Measurements from ENCODE around the gene DCDC1.

The DCDC1 gene

GRCh38 chr11:31408201-31408600 is 38.7 kb upstream of the DCDC1 start:
- TF ChIP-seq CTCF (IDR thresholded peaks at IDR 0.05; ENCODE audit: extremely low read depth, missing control alignments), result no peak
- no peak for DNase-seq (ENCODE audit: low spot score)

- TF ChIP-seq CTCF (IDR thresholded peaks at IDR 0.05; ENCODE audit: extremely low read depth, missing control alignments), result no peak
- DNase-seq (ENCODE audit: low spot score), result no peak
Observed at GRCh38 chr11:31404614-31405013, 35.1 kb upstream of the DCDC1 start.

- peak; percentile 25 for DNase-seq (ENCODE audit: low spot score)
- peak; percentile 9 for TF ChIP-seq CTCF (IDR thresholded peaks at IDR 0.05; ENCODE audit: extremely low read depth, missing control alignments)
Observed at GRCh38 chr11:31397239-31397834, 27.8 kb upstream of the DCDC1 start.

GRCh38 chr11:31387379-31387778 is 17.8 kb upstream of the DCDC1 start:
- no peak for DNase-seq (ENCODE audit: low spot score)
- TF ChIP-seq CTCF (IDR thresholded peaks at IDR 0.05; ENCODE audit: extremely low read depth, missing control alignments), result no peak

- no peak for DNase-seq (ENCODE audit: low spot score)
- TF ChIP-seq CTCF (IDR thresholded peaks at IDR 0.05; ENCODE audit: extremely low read depth, missing control alignments), result no peak
Observed at GRCh38 chr11:31383116-31383515, 13.6 kb upstream of the DCDC1 start.

GRCh38 chr11:31375879-31376278 is 6.3 kb upstream of the DCDC1 start:
- no peak for DNase-seq (ENCODE audit: low spot score)
- no peak for TF ChIP-seq CTCF (IDR thresholded peaks at IDR 0.05; ENCODE audit: extremely low read depth, missing control alignments)

- no peak for TF ChIP-seq CTCF (IDR thresholded peaks at IDR 0.05; ENCODE audit: extremely low read depth, missing control alignments)
- DNase-seq (ENCODE audit: low spot score), result no peak
Observed at GRCh38 chr11:31366795-31367194, 2.7 kb downstream of the DCDC1 start.

Measured in GM20000 (cell line).